Retinal pigment epithelial cell (primary cell): Measurements from ENCODE around the gene LZTFL1.
A peak's percentile ranks its signal among the peaks of the same experiment; 100 is the strongest.

ENCODE experiments used
- DNase-seq: peaks from one replicate; pipeline ENCODE4 v3.0.0-alpha.2; 2010; ENCODE audit warnings: low read depth
- H3K4me3 ChIP-seq: 2 replicates; pipeline ENCODE4 v1.5.1; 2011; ENCODE audit warnings: mild to moderate bottlenecking, low read length, control low read depth, moderate library complexity
- CTCF ChIP-seq: conservative IDR thresholded peaks from 2 replicates; pipeline ENCODE4 v1.5.1; 2011; ENCODE audit warnings: low read depth, low read length, control low read depth, inconsistent platforms

The LZTFL1 gene

GRCh38 chr3:45826908-45827307 lies 15.0 kb downstream of the LZTFL1 start:
- no peak for DNase-seq
- no peak for TF ChIP-seq CTCF
- H3K4me3 ChIP-seq = no peak overlapping the region

GRCh38 chr3:45826321-45826720 lies 15.6 kb downstream of the LZTFL1 start:
- no peak overlapping the region for H3K4me3 ChIP-seq
- no peak for TF ChIP-seq CTCF
- DNase-seq = no peak

- H3K4me3 ChIP-seq = no peak overlapping the region
- no peak for TF ChIP-seq CTCF
- DNase-seq = no peak
These were observed 20.8 kb downstream of the LZTFL1 start for GRCh38 chr3:45821127-45821526.

- TF ChIP-seq CTCF = no peak
- H3K4me3 ChIP-seq = no peak overlapping the region
- no peak for DNase-seq
These were observed 22.4 kb downstream of the LZTFL1 start for GRCh38 chr3:45819543-45819942.

GRCh38 chr3:45817831-45818522 lies 23.9 kb downstream of the LZTFL1 start:
- no peak overlapping the region for H3K4me3 ChIP-seq
- TF ChIP-seq CTCF = no peak
- peak; percentile 96 for DNase-seq

- TF ChIP-seq CTCF = no peak
- H3K4me3 ChIP-seq = no peak overlapping the region
These were observed 25.4 kb downstream of the LZTFL1 start for GRCh38 chr3:45816544-45816943.

GRCh38 chr3:45814322-45814721 lies 27.6 kb downstream of the LZTFL1 start:
- no peak overlapping the region for H3K4me3 ChIP-seq
- no peak for DNase-seq
- no peak for TF ChIP-seq CTCF

More at GRCh38 chr3:45816544-45816943, 25.4 kb downstream of the LZTFL1 start:
- no peak for DNase-seq
